Fibroblast of skin of scalp (primary cell): ENCODE data around the gene KLHL35.

Source experiments
- DNase-seq: peaks from one replicate; pipeline ENCODE4 v3.0.0-alpha.2; 2013

The KLHL35 gene

GRCh38 chr11:75440960-75441803, 8.2 kb upstream of the KLHL35 start:
- DNase-seq, result no peak

GRCh38 chr11:75439495-75440120, 6.6 kb upstream of the KLHL35 start:
- DNase-seq, result no peak

- no peak for DNase-seq
Observed at GRCh38 chr11:75439026-75439425, 6.0 kb upstream of the KLHL35 start.

- DNase-seq, result peak; percentile 21
Observed at GRCh38 chr11:75437966-75438659, 5.1 kb upstream of the KLHL35 start.

- no peak for DNase-seq
Observed at GRCh38 chr11:75436806-75437205, 3.8 kb upstream of the KLHL35 start.

GRCh38 chr11:75435571-75435925, 2.5 kb upstream of the KLHL35 start:
- no peak for DNase-seq

- DNase-seq, result no peak
Observed at GRCh38 chr11:75434886-75435570, 2.0 kb upstream of the KLHL35 start.

- no peak for DNase-seq
Observed at GRCh38 chr11:75434051-75434450, 1.0 kb upstream of the KLHL35 start.

GRCh38 chr11:75433443-75433842, 440 bp upstream of the KLHL35 start:
- no peak for DNase-seq

- DNase-seq, result no peak
Observed at GRCh38 chr11:75431533-75432525, 1.2 kb downstream of the KLHL35 start.

- no peak for DNase-seq
Observed at GRCh38 chr11:75430714-75431532, 2.1 kb downstream of the KLHL35 start.

GRCh38 chr11:75429902-75430713, 2.9 kb downstream of the KLHL35 start:
- DNase-seq, result peak; percentile 75

GRCh38 chr11:75429641-75429901, 3.4 kb downstream of the KLHL35 start:
- DNase-seq, result no peak

- no peak for DNase-seq
Observed at GRCh38 chr11:75428989-75429640, 3.9 kb downstream of the KLHL35 start.

- peak; percentile 89 for DNase-seq
Observed at GRCh38 chr11:75428281-75428724, 4.7 kb downstream of the KLHL35 start.

GRCh38 chr11:75427181-75427580, 5.8 kb downstream of the KLHL35 start:
- DNase-seq, result no peak

- DNase-seq, result no peak
Observed at GRCh38 chr11:75426720-75427086, 6.3 kb downstream of the KLHL35 start.

GRCh38 chr11:75425422-75425821, 7.6 kb downstream of the KLHL35 start:
- no peak for DNase-seq

- DNase-seq, result no peak
Observed at GRCh38 chr11:75424396-75424795, 8.6 kb downstream of the KLHL35 start.

GRCh38 chr11:75423721-75424120, 9.3 kb downstream of the KLHL35 start:
- no peak for DNase-seq
